ENCODE measurements around the gene RACGAP1. TPM values are rescaled to one million over a fixed set of nuclear protein-coding genes. Genes with fewer than 3 reads are reported as not detected.
"Not testable (repeated sequence)": the region's sequence is repeated elsewhere in the genome, so short reads cannot be mapped to it uniquely, and the experiment has no call there.

RACGAP1 gene
- total RNA-seq, 1 donor from 2014 or later, result 18.8 TPM

DNA sequence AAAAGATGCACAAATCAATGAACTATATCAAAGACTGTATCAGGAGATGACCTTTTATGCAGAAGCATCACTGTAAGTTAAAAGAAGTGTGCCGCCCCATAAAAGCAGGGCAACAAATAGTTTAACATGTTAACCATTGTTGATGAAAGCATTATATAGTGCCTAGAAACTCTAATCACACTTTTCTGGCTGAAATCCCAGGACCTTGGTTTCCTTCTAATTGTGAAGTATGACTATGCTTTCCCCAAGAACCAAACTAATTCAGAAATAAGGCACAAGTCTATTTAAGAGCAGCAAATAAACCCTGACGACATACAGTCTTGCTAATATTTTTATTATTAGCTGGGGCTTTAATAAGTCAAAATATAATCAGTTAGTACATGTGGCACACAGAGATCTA, 21.7 kb downstream of the RACGAP1 start:
- Mint-ChIP-seq H3K4me3 (ENCODE audit: unreplicated experiment) (no peak overlapping the region), H3K27me3 (ENCODE audit: low read depth, unreplicated experiment) (no peaks in the 10 kb centered on the region), H3K27ac (ENCODE audit: unreplicated experiment) (no peak overlapping the region), H3K4me1 (ENCODE audit: low read depth, unreplicated experiment) (no peaks in the 10 kb centered on the region), H3K36me3 (ENCODE audit: low read depth, unreplicated experiment) (no peaks in the 10 kb centered on the region), H3K9me3 (ENCODE audit: unreplicated experiment) (no peaks in the 10 kb centered on the region)
- Histone ChIP-seq H3K4me2 (ENCODE audit: low read length) (no peak overlapping the region), H3K4me3 (ENCODE audit: insufficient read depth, low read depth, low read length) (no peak overlapping the region), H3K27ac (ENCODE audit: low read depth, low read length) (no peak overlapping the region), H3K36me3 (ENCODE audit: insufficient read depth, low read length) (peaks cover 15% of the 10 kb centered on the region), H3K9me3 (ENCODE audit: insufficient read depth, low read depth, low read length) (no peaks in the 10 kb centered on the region), H4K20me1 (ENCODE audit: insufficient read depth, low read length) (no peaks in the 10 kb centered on the region), H2AFZ (ENCODE audit: low read depth, low read length) (no peak overlapping the region), H3K9ac (ENCODE audit: low read length) (no peak overlapping the region), H3K27me3 (ENCODE audit: insufficient read depth, low read length) (no peaks in the 10 kb centered on the region), H3K4me1 (ENCODE audit: insufficient read depth, low read length) (peaks cover 7% of the 10 kb centered on the region), H3K79me2 (ENCODE audit: insufficient read depth, low read length) (peaks cover 33% of the 10 kb centered on the region)
- no peak for TF ChIP-seq EZH2 (IDR thresholded peaks at IDR 0.05; ENCODE audit: insufficient read depth, low read length)
- TF ChIP-seq, protein P1, sequence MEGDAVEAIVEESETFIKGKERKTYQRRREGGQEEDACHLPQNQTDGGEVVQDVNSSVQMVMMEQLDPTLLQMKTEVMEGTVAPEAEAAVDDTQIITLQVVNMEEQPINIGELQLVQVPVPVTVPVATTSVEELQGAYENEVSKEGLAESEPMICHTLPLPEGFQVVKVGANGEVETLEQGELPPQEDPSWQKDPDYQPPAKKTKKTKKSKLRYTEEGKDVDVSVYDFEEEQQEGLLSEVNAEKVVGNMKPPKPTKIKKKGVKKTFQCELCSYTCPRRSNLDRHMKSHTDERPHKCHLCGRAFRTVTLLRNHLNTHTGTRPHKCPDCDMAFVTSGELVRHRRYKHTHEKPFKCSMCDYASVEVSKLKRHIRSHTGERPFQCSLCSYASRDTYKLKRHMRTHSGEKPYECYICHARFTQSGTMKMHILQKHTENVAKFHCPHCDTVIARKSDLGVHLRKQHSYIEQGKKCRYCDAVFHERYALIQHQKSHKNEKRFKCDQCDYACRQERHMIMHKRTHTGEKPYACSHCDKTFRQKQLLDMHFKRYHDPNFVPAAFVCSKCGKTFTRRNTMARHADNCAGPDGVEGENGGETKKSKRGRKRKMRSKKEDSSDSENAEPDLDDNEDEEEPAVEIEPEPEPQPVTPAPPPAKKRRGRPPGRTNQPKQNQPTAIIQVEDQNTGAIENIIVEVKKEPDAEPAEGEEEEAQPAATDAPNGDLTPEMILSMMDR (IDR thresholded peaks at IDR 0.05; ENCODE audit: insufficient read depth, low read depth, low read length), result no peak
- DNase-seq (ENCODE audit: low read depth), result peak; percentile 47
- no peak for FAIRE-seq

DNA sequence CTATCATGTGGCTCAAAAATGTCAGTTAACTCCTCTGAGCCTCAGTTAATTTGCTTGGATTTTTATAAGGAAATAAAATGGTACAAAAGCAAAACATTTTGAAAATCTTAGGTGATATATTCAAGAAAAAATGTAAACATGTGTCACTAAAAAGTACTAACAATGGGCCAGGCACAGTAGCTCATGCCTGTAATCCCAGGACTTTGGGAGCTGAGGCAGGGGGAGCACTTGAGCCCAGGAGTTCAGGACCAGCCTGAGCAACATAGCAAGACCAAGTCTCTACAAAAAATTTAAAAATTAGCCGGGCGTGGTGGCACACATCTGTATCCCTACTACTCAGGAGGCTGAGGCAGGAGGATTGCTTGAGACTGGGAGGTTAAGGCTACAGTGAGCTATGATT, 26.8 kb downstream of the RACGAP1 start:
- no peak for FAIRE-seq
- Histone ChIP-seq H3K9me3 (ENCODE audit: insufficient read depth, low read depth, low read length) (no peaks in the 10 kb centered on the region), H3K27me3 (ENCODE audit: insufficient read depth, low read length) (no peaks in the 10 kb centered on the region), H3K27ac (ENCODE audit: low read depth, low read length) (no peak overlapping the region), H2AFZ (ENCODE audit: low read depth, low read length) (no peak overlapping the region), H3K4me3 (ENCODE audit: insufficient read depth, low read depth, low read length) (no peak overlapping the region), H3K79me2 (ENCODE audit: insufficient read depth, low read length) (no peaks in the 10 kb centered on the region), H3K36me3 (ENCODE audit: insufficient read depth, low read length) (peaks cover 22% of the 10 kb centered on the region), H3K4me1 (ENCODE audit: insufficient read depth, low read length) (no peaks in the 10 kb centered on the region), H4K20me1 (ENCODE audit: insufficient read depth, low read length) (no peaks in the 10 kb centered on the region), H3K4me2 (ENCODE audit: low read length) (no peak overlapping the region), H3K9ac (ENCODE audit: low read length) (no peak overlapping the region)
- no peaks in the 10 kb centered on the region for H3K4me1 Mint-ChIP-seq (ENCODE audit: low read depth, unreplicated experiment)
- H3K27ac Mint-ChIP-seq (ENCODE audit: unreplicated experiment), result no peak overlapping the region
- no peaks in the 10 kb centered on the region for H3K27me3 Mint-ChIP-seq (ENCODE audit: low read depth, unreplicated experiment)
- no peak for DNase-seq (ENCODE audit: low read depth)
- H3K9me3 Mint-ChIP-seq (ENCODE audit: unreplicated experiment), result no peaks in the 10 kb centered on the region
- TF ChIP-seq EZH2 (IDR thresholded peaks at IDR 0.05; ENCODE audit: insufficient read depth, low read length), result no peak
- H3K36me3 Mint-ChIP-seq (ENCODE audit: low read depth, unreplicated experiment), result peaks cover 4% of the 10 kb centered on the region
- no peak overlapping the region for H3K4me3 Mint-ChIP-seq (ENCODE audit: unreplicated experiment)

DNA sequence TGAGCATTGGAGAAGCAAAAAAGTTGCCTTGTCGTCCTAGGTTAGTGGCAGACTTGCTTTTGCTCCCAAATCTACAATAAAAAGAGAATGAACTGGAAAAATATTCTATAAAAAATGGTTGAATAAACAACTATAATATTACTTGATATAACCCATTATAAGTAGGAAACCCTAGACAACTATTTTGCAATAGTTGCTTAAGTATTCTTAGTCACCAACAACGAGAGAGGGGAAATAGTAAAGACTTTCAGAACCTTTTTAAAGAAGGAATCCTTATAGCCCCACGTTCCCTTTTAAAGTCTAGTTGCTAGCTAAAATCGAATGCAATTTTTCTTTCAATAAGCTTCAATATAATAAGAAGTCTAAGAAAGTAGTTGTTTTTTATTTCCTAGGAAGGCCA, 35.0 kb downstream of the RACGAP1 start:
- Histone ChIP-seq H3K79me2 (ENCODE audit: insufficient read depth, low read length) (no peaks in the 10 kb centered on the region), H3K4me1 (ENCODE audit: insufficient read depth, low read length) (no peaks in the 10 kb centered on the region), H3K9me3 (ENCODE audit: insufficient read depth, low read depth, low read length) (no peaks in the 10 kb centered on the region), H3K27me3 (ENCODE audit: insufficient read depth, low read length) (no peaks in the 10 kb centered on the region), H3K36me3 (ENCODE audit: insufficient read depth, low read length) (peaks cover 29% of the 10 kb centered on the region), H2AFZ (ENCODE audit: low read depth, low read length) (no peak overlapping the region), H3K4me2 (ENCODE audit: low read length) (no peak overlapping the region), H4K20me1 (ENCODE audit: insufficient read depth, low read length) (no peaks in the 10 kb centered on the region), H3K9ac (ENCODE audit: low read length) (no peak overlapping the region), H3K27ac (ENCODE audit: low read depth, low read length) (no peak overlapping the region), H3K4me3 (ENCODE audit: insufficient read depth, low read depth, low read length) (no peak overlapping the region)
- H3K4me1 Mint-ChIP-seq (ENCODE audit: low read depth, unreplicated experiment), result peaks cover 11% of the 10 kb centered on the region
- no peak for FAIRE-seq
- H3K9me3 Mint-ChIP-seq (ENCODE audit: unreplicated experiment), result no peaks in the 10 kb centered on the region
- no peak overlapping the region for H3K27ac Mint-ChIP-seq (ENCODE audit: unreplicated experiment)
- no peak for DNase-seq (ENCODE audit: low read depth)
- peaks cover 11% of the 10 kb centered on the region for H3K36me3 Mint-ChIP-seq (ENCODE audit: low read depth, unreplicated experiment)
- no peaks in the 10 kb centered on the region for H3K27me3 Mint-ChIP-seq (ENCODE audit: low read depth, unreplicated experiment)
- no peak overlapping the region for H3K4me3 Mint-ChIP-seq (ENCODE audit: unreplicated experiment)
- no peak for TF ChIP-seq EZH2 (IDR thresholded peaks at IDR 0.05; ENCODE audit: insufficient read depth, low read length)
- TF ChIP-seq, protein P1 (IDR thresholded peaks at IDR 0.05; ENCODE audit: insufficient read depth, low read depth, low read length), result no peak

DNA sequence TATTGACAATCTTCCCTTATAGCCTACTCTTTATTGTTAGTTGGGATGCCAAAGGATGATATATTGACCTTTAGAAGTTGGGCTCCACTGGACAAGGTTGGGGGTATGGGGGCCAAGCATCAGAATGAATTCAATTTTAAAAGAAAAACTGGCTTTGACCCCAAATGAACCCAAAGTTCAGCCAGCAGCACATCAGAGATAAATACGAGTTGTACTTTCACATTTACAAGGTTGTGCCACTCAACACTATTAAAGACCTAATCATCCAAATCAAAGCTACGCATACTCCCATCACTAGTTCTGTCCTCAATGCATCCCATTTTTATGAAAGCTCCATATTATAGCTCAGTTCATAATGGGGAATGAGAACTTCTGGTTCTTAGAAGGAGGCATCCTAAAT, 35.9 kb downstream of the RACGAP1 start:
- not testable (repeated sequence) for H3K9me3 Mint-ChIP-seq (ENCODE audit: unreplicated experiment); H3K9me3 ChIP-seq (ENCODE audit: insufficient read depth, low read depth, low read length); H3K27me3 ChIP-seq (ENCODE audit: insufficient read depth, low read length); H3K79me2 ChIP-seq (ENCODE audit: insufficient read depth, low read length); FAIRE-seq; H2AFZ ChIP-seq (ENCODE audit: low read depth, low read length); H3K4me3 Mint-ChIP-seq (ENCODE audit: unreplicated experiment); H3K9ac ChIP-seq (ENCODE audit: low read length); H4K20me1 ChIP-seq (ENCODE audit: insufficient read depth, low read length); H3K36me3 Mint-ChIP-seq (ENCODE audit: low read depth, unreplicated experiment); DNase-seq (ENCODE audit: low read depth); H3K27me3 Mint-ChIP-seq (ENCODE audit: low read depth, unreplicated experiment); H3K4me3 ChIP-seq (ENCODE audit: insufficient read depth, low read depth, low read length); H3K4me1 ChIP-seq (ENCODE audit: insufficient read depth, low read length); H3K27ac Mint-ChIP-seq (ENCODE audit: unreplicated experiment); H3K27ac ChIP-seq (ENCODE audit: low read depth, low read length); H3K4me2 ChIP-seq (ENCODE audit: low read length)
- peaks cover 20% of the 10 kb centered on the region for H3K4me1 Mint-ChIP-seq (ENCODE audit: low read depth, unreplicated experiment)
- peaks cover 27% of the 10 kb centered on the region for H3K36me3 ChIP-seq (ENCODE audit: insufficient read depth, low read length)

All from astrocyte (in vitro differentiated cells and primary cell).